Skeletal muscle tissue (tissue), 4 donors: ENCODE data around the gene EHMT1. TPM values are rescaled to one million over a fixed set of nuclear protein-coding genes. Genes with fewer than 3 reads are reported as not detected.
A peak's percentile ranks its signal among the peaks of the same experiment; 100 is the strongest.

Experiments
- H3K27ac ChIP-seq: one replicate; pipeline ENCODE4 v1.7.0; 2013; ENCODE audit warnings: mild to moderate bottlenecking, low read depth, low read length, inconsistent platforms
- H3K27me3 ChIP-seq, 3 donors: one replicate each; pipeline ENCODE4 v1.7.0; 2013; ENCODE audit warnings: low read length in 3 of 3; ENCODE audit not compliant: control insufficient read depth in 3 of 3, insufficient read depth in 3 of 3
- H3K36me3 ChIP-seq, 3 donors: one replicate each; pipeline ENCODE4 v1.7.0; 2013; ENCODE audit warnings: low read length in 3 of 3; ENCODE audit not compliant: control insufficient read depth in 3 of 3, insufficient read depth in 3 of 3
- H3K4me1 ChIP-seq, 3 donors: one replicate each; pipeline ENCODE4 v1.7.0; 2013; ENCODE audit warnings: low read length in 3 of 3, mild to moderate bottlenecking in 3 of 3; ENCODE audit not compliant: control insufficient read depth in 3 of 3, insufficient read depth in 3 of 3
- H3K4me3 ChIP-seq, 3 donors: one replicate each; pipeline ENCODE4 v1.7.0; 2013; ENCODE audit warnings: low read length in 3 of 3
- H3K9ac ChIP-seq, 3 donors: one replicate each; pipeline ENCODE4 v1.7.0; 2013; ENCODE audit warnings: low read length in 3 of 3, mild to moderate bottlenecking in 3 of 3, moderate library complexity in 2 of 3, low read depth in 1 of 3
- H3K9me3 ChIP-seq, 3 donors: one replicate each; pipeline ENCODE4 v1.7.0; 2013; ENCODE audit warnings: low read length in 3 of 3; ENCODE audit not compliant: control insufficient read depth in 3 of 3
- total RNA-seq: library from RNA; depleted of rRNA; stranded (reverse); fragments of >200 nt; gene quantifications from one replicate; pipeline ENCODE4 v1.2.3, GENCODE V29; 2014
- donor health status: Osteomylitis.

Gene EHMT1
- 43.3 TPM for total RNA-seq

DNA sequence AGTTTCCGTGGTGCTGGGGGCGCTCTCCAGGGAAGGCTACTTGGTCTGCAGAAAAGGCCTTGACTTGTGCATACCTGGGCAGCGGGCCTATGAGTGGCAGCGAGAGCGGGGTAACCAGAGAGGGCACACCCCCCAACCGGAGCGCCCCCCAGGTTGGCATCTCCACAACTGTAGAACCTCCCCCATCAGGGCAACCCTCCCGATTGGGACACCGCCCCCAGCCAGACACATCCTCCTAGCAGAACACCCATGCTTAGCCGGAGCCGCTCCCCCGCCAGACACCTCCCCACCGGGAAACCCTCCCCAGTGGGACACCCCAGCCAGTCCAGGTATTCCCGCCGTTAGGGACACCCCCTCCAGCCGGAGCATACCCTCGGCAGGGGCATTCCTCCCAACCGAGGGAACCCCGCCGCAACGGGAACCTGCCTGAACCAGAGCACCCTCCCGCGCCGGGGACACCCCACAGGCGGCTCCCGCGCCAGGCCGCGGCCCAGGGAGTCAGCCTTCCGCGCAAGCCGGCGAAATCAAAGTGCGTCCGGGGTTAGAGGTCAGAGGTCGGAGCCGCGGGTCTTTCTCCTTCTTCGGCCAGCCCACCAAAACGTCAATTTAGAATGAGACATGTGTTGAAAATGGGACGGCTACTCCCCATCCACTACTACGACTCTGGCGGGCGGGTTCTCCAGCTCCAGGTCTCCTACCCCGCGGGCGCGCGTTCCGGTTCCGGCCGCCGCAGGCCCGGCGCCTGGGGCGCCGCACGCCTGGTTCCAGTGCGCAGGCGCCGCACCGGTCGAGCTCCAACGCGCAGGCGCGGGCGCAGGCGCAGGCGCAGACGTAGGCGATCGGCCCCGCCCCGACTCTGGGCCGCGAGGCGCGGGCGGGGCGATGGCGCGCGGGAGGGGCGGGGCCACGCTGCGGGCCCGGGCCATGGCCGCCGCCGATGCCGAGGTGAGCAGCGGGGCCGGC lies at the start of gene EHMT1:
Gene EHMT1 (plus strand): TSS at position 901 of the 963 bp plus-strand sequence. CDS start 24 bp downstream, at position 925.
- Histone ChIP-seq H3K27me3 (no peaks in the 10 kb centered on the region), H3K9ac (peak within 1 kb of the TSS; percentile 94 to 97 (median 95)), H3K36me3 (peaks cover 18 to 29% (median 22%) of the 10 kb centered on the region in 3 donors), H3K4me1 (peaks cover 33 to 46% (median 35%) of the 10 kb centered on the region in 3 donors), H3K27ac (peak within 1 kb of the TSS; percentile 93), H3K4me3 (peak within 1 kb of the TSS; percentile 90 to 93 (median 91)), H3K9me3 (no peaks in the 10 kb centered on the region)

DNA sequence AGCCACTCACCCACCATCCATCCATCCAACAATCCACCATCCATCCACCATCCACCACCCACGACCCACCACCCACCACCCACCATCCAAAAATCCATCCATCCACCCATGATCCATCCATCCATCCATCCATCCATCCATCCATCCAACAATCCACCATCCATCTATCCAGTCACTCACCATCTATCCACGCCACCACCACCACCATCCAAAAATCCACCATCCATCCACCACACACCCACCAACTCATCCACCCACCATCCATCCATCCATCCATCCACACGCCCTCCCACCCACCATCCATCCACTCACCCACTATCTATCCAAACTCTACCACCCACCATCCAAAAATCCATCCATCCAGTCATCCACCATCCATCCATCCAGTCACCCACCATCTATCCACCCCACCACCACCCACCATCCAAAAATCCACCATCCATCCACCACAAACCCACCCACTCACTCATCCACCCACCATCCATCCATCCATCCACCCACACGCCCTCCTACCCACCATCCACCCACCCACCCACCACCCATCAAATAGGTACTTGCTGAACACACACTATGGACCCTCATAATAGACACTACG lies 49.1 kb upstream of the EHMT1 start:
- no peak overlapping the region for H3K9ac ChIP-seq
- H3K4me3 ChIP-seq: no peak overlapping the region
- no peaks in the 10 kb centered on the region for H3K9me3 ChIP-seq
- H3K27me3 ChIP-seq: no peaks in the 10 kb centered on the region
- H3K27ac ChIP-seq: no peak overlapping the region
- H3K36me3 ChIP-seq: peaks cover 26 to 41% (median 32%) of the 10 kb centered on the region in 3 donors
- no peaks in the 10 kb centered on the region for H3K4me1 ChIP-seq

DNA sequence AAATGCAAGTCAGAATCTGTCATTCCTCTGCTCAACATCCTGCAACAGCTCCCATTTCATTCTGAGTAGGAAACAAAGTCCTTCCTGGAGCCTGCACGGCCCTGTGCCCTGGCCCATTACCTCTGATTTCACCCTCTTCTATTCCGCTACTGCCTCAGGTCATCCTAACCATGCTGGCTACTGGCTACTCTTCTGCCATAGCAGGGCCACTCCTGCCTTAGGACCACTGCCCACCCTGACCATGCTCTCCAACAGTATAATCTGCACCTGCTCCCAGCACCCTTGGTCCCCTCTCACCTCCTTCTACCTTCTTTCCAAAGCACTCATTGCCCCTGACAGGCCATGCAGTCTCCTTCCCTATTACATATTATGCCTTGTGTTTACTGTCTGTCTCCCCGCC lies 48.2 kb upstream of the EHMT1 start:
- H3K36me3 ChIP-seq: peaks cover 30 to 43% (median 39%) of the 10 kb centered on the region in 3 donors
- no peaks in the 10 kb centered on the region for H3K27me3 ChIP-seq
- no peak overlapping the region for H3K4me3 ChIP-seq
- H3K4me1 ChIP-seq: peaks cover 7 to 8% (median 7%) of the 10 kb centered on the region in 3 donors
- no peak overlapping the region for H3K27ac ChIP-seq
- H3K9ac ChIP-seq: no peak overlapping the region
- H3K9me3 ChIP-seq: no peaks in the 10 kb centered on the region

DNA sequence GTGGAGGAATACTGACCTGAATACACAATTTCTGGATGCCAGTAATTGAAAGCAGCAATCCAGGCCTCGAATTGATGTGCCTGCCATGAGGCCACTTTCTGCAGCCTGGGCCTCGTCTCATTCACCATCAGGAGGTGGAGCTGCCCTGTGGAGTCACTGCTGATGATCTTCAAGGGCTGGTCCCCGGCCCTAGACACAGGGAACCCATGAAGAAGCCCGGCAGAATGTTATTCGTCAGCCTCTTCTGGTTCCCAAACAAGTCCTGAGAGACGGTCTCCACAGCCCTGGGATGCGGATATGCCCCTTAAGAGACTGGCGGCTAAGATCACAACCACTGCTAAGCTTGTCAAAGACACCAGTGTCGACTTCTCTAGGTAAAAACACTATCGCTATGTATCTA lies 44.6 kb upstream of the EHMT1 start:
- peaks cover 36 to 50% (median 38%) of the 10 kb centered on the region in 3 donors for H3K36me3 ChIP-seq

DNA sequence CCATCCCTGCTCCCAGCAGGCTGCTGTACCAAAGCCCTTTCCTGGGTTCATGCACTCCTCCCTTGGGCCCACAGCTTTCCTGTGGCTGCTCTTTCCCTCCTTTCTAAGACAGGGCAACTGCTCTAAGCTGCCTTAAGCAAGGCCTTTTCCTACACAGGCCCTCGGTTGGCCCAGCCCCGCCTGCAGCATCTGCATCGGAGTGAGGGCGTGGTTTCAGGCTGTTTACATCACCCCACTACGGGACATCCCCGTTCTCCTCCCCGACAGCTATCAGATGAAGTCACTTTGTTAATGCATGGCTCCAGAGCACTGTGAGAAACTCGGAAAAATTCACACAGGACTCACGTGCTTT lies 43.5 kb upstream of the EHMT1 start:
- Histone ChIP-seq H3K27me3 (no peaks in the 10 kb centered on the region), H3K9me3 (no peaks in the 10 kb centered on the region), H3K9ac (peak overlapping the region in 2 of 3 donors; percentile 43 to 68), H3K36me3 (peaks cover 35 to 47% (median 36%) of the 10 kb centered on the region in 3 donors), H3K27ac (no peak overlapping the region), H3K4me3 (no peak overlapping the region), H3K4me1 (peaks cover 29 to 44% (median 35%) of the 10 kb centered on the region in 3 donors)

More for the DNA sequence above, 44.6 kb upstream of the EHMT1 start:
- no peaks in the 10 kb centered on the region for H3K9me3 ChIP-seq
- H3K27ac ChIP-seq: no peak overlapping the region
- no peak overlapping the region for H3K9ac ChIP-seq
- H3K27me3 ChIP-seq: no peaks in the 10 kb centered on the region
- H3K4me3 ChIP-seq: no peak overlapping the region
- peaks cover 25 to 35% (median 26%) of the 10 kb centered on the region in 3 donors for H3K4me1 ChIP-seq

DNA sequence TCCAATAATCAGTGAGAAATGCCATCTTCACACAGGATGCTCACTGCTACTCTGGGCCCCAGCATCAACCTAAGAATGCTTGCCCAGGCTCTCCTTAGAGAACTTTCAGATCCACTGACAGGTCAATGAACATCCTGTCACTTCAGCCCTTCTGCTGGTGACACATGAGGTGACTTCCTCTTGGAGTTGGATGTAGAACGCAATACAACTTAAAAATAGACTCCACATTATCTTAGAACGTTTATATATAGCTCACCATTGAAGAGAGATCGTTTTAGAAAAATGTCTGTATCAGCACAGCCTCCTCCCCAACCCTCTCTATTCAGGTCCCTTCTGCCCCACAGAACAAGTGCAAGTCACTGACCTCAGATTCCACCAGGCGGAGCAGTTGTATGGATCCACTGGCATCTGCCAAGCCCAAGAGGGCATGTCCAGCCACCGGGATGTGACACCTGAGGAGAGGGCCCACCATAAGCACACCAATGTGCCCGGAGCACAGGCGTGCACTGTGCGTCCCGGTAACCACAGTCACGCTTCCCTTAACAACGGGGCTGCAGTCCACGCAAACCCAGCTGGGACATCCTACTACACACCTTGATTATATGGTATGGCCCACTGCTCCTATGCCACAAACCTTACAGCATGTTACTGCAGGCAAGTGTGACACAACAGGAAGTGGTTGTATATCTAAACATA lies 42.9 kb upstream of the EHMT1 start:
- Histone ChIP-seq H3K4me3 (peak overlapping the region in 1 of 3 donors; percentile 29), H3K9me3 (no peaks in the 10 kb centered on the region), H3K27me3 (no peaks in the 10 kb centered on the region), H3K9ac (peak overlapping the region in 2 of 3 donors; percentile 54 to 68), H3K36me3 (peaks cover 34 to 41% (median 36%) of the 10 kb centered on the region in 3 donors), H3K4me1 (peaks cover 32 to 49% (median 40%) of the 10 kb centered on the region in 3 donors), H3K27ac (no peak overlapping the region)

DNA sequence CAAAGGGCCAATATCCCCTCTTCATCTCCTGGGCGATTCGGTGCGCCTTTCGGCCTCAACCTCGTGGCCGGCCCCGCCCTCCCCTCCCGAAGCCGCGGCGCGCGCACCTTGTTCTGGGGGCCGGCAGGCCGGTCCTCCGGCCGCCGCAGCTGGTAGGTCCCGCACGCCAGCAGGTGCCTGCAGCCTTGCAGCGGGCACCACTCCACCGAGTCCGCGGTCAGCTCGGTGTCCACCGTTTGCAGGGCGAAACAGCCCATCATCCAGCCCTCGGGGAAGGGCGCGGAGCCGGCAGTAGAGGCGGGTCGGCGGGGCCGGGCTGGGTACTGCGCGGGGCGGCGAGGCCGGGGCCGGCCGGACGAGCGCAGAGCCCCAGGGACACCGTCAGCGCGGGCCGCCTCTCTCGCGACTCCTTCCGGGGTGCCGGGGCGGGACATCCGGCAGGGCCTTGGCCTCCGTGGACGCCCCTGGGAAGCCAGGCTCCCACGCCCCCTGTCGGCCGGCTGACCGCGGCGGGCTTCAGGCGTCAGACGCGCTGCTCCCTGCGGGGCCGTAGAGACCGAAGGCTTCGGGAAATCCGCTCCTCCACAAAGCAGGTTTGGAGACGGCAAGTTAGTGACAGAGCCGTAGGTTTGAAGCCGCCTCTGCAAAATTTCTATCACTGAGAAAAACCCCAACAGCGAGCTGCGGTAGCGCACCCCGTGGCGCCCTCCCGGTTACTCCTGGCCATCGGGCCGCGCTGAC lies 40.1 kb upstream of the EHMT1 start, which contains the start of gene DPH7:
Gene DPH7 (minus strand): TSS at position 408 of the 741 bp plus-strand sequence. CDS start 148 bp downstream, at position 260.
- Histone ChIP-seq H3K36me3 (peaks cover 40 to 45% (median 45%) of the 10 kb centered on the region in 3 donors), H3K4me3 (peak within 1 kb of the TSS; percentile 78 to 95 (median 92)), H3K27me3 (no peaks in the 10 kb centered on the region), H3K9me3 (no peaks in the 10 kb centered on the region), H3K27ac (peak within 1 kb of the TSS; percentile 79), H3K4me1 (peaks cover 42 to 66% (median 50%) of the 10 kb centered on the region in 3 donors), H3K9ac (peak within 1 kb of the TSS; percentile 89 to 94 (median 92))

DNA sequence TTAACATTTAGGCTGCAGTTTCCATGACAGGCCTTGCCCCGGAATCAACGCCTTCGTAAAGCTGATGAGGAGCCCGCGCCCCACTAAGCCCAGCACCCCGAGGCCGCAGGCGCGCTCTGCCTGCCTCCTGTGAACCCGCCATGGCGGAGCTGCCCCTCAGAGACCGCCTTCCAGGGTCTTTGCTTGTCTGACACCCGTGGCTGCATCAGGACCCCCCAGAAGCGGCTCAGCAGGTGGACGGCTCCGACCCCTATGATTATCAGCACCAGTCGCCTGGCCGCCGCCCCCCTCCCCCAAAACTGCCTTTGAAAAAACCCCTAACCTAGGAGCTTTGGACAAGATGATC lies 39.6 kb upstream of the EHMT1 start:
- peaks cover 42 to 69% (median 50%) of the 10 kb centered on the region in 3 donors for H3K4me1 ChIP-seq

More for the DNA sequence above, 39.6 kb upstream of the EHMT1 start:
- Histone ChIP-seq H3K4me3 (peak overlapping the region; percentile 78 to 95 (median 92)), H3K27ac (peak overlapping the region; percentile 79), H3K36me3 (peaks cover 41 to 46% (median 45%) of the 10 kb centered on the region in 3 donors), H3K27me3 (no peaks in the 10 kb centered on the region), H3K9me3 (no peaks in the 10 kb centered on the region), H3K9ac (peak overlapping the region; percentile 89 to 94 (median 92))
